Measurements from ENCODE around the gene ENO2.

ENO2 gene

DNA sequence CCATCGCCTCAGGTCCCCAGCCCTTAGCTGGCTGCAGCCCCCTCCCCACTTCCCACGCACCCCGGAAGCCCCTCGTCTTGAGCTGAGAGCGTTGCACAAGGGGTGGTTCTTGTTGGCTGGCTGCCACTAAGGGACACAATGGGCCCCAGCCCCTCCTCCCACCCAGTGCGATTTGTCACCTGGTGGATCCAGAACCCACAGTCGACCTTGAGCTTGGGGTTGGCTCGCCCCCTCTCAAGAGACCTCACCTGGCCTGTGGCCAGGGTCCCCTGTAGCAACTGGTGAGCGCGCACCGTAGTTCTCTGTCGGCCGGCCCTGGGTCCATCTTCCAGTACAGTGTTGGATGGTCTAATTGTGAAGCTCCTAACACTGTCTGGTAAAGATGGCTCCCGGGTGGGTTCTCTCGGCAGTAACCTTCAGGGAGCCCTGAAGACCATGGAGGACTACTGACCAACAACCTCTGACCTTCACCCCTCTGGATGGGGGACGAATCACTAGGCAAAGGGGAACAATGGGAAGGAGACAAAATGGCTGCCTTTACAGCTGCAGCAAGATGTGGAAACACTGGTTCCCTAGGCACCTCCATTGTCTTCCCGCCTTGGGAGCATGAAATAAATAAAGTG is 49.5 kb downstream of the ENO2 start:
- DNase-seq (no peak), ATAC-seq (replicated peaks) (no peak)
- peaks cover 41 to 44% of the 10 kb centered on the region in 2 donors for H3K4me1 Mint-ChIP-seq (ENCODE audit: low read depth in 2 of 2)
- no peaks in the 10 kb centered on the region for H3K27me3 Mint-ChIP-seq
- peak overlapping the region; percentile 60 to 68 for H3K27ac Mint-ChIP-seq
- H3K36me3 Mint-ChIP-seq (ENCODE audit: insufficient read depth), result peaks cover 58% of the 10 kb centered on the region
- no peaks in the 10 kb centered on the region for H3K9me3 Mint-ChIP-seq
- no peak overlapping the region for H3K4me3 Mint-ChIP-seq

DNA sequence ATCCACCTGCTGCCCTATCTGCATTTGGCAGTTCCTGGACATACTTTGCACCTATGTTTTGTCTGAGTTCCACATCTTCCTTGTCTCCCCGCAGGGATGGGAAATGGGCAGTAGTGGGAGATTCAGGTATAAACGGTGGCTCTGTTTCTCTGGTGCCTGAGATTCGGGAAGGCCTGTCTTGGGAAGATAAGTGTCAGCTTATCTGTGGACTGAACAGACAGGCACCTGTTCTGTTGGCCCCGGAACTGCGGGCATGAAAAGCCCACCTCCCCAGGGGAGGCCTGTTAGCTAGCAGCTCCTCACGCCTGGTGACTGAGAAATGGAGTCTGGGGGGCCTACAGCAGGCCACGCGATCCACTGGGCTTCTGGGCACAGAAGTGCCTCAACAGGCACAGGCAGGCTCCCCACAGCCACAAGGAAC is 50.2 kb downstream of the ENO2 start:
- H3K36me3 Mint-ChIP-seq (ENCODE audit: insufficient read depth), result peaks cover 56% of the 10 kb centered on the region
- no peaks in the 10 kb centered on the region for H3K27me3 Mint-ChIP-seq
- H3K4me3 Mint-ChIP-seq, result no peak overlapping the region
- ATAC-seq (replicated peaks) (no peak), DNase-seq (no peak)
- H3K9me3 Mint-ChIP-seq, result no peaks in the 10 kb centered on the region
- H3K27ac Mint-ChIP-seq, result peak overlapping the region; percentile 85 to 92
- peaks cover 41 to 42% of the 10 kb centered on the region in 2 donors for H3K4me1 Mint-ChIP-seq (ENCODE audit: low read depth in 2 of 2)

GRCh38 chr12:6965026-6965661 is 50.8 kb downstream of the ENO2 start:
- Mint-ChIP-seq H3K27me3 (no peaks in the 10 kb centered on the region), H3K27ac (peak overlapping the region; percentile 85 to 92), H3K4me3 (no peak overlapping the region), H3K36me3 (ENCODE audit: insufficient read depth) (peaks cover 50% of the 10 kb centered on the region), H3K4me1 (ENCODE audit: low read depth in 2 of 2) (peaks cover 38 to 44% of the 10 kb centered on the region in 2 donors), H3K9me3 (no peaks in the 10 kb centered on the region)
- ATAC-seq (replicated peaks) (peak; percentile 44), DNase-seq (peak; percentile 85 to 88 (median 86))

- H3K27me3 Mint-ChIP-seq, result no peaks in the 10 kb centered on the region
- no peak for ATAC-seq (replicated peaks)
- H3K4me1 Mint-ChIP-seq (ENCODE audit: low read depth in 2 of 2), result peaks cover 34 to 40% of the 10 kb centered on the region in 2 donors
- peak overlapping the region; percentile 64 to 92 for H3K27ac Mint-ChIP-seq
- no peak for DNase-seq
- no peak overlapping the region for H3K4me3 Mint-ChIP-seq
- H3K36me3 Mint-ChIP-seq (ENCODE audit: insufficient read depth), result peaks cover 46% of the 10 kb centered on the region
- no peaks in the 10 kb centered on the region for H3K9me3 Mint-ChIP-seq
Measured at GRCh38 chr12:6965714-6966113, 51.3 kb downstream of the ENO2 start.

DNA sequence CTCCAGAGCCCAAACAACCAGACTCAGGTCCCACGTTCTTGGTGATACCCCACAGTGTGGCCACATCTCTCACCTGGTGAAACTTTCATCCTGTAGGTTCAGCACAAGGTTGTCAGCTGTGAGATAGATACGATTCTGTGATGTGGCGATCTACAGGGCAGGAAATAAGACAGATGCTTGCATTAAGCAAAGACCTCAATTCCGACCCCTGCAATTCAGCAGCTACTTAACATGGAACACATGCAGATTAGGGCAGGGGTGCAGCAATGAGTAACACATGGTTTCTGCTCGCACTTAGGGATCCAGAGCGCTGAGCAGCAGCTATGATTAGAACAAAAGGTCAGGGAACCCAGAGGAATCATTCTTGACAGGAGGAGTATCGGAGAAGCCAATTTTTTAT is 52.0 kb downstream of the ENO2 start:
- Mint-ChIP-seq H3K4me3 (no peak overlapping the region), H3K36me3 (ENCODE audit: insufficient read depth) (peaks cover 42% of the 10 kb centered on the region), H3K27me3 (no peaks in the 10 kb centered on the region), H3K4me1 (ENCODE audit: low read depth in 2 of 2) (peaks cover 30 to 36% of the 10 kb centered on the region in 2 donors), H3K9me3 (no peaks in the 10 kb centered on the region), H3K27ac (peak overlapping the region in 1 of 2 donors; percentile 64)
- no peak for ATAC-seq (replicated peaks)
- no peak for DNase-seq

DNA sequence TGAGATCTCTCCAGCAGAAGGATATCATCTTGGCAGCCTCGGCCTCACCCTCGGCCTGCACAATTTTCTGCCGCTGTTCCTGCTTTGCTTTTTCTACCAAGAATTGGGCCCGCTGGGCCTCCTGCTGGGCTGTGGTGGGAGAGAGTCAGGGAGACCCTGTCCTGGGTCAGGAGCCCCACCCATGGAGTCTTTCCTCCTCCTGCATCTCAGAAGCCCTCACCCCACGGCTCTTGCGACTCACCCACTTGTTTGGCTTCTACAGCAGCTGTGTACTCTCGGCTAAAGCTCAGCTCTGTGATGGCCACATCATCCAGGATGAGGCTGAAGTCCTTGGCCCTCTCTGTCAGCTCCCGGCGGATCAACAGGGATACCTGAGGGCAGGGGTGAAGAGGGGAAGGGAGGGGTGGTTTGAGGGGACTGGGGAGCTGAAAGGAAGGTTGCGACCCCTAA is 53.3 kb downstream of the ENO2 start:
- Mint-ChIP-seq H3K9me3 (no peaks in the 10 kb centered on the region), H3K27me3 (no peaks in the 10 kb centered on the region), H3K4me1 (ENCODE audit: low read depth in 2 of 2) (peaks cover 29 to 33% of the 10 kb centered on the region in 2 donors), H3K4me3 (no peak overlapping the region), H3K27ac (no peak overlapping the region), H3K36me3 (ENCODE audit: insufficient read depth) (peaks cover 40% of the 10 kb centered on the region)
- DNase-seq (no peak), ATAC-seq (replicated peaks) (no peak)

DNA sequence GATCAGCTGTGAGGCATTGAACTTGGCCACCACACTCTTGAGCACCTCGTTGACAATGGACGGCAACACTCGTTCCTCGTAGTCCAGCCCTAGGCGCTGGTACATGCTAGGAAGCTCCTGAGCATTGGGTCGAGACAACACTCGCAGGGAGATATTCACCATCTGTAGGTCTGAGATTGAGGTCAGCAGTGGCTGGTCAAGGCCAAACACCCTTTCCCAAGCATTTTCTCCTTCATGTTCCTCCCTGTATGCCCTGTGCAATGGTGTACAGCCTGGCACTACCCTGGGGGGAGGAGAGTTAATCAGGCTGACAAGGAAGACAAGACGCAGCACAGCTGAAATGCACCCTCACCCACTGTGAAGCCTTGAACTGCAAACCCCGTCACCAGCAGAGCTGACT is 54.0 kb downstream of the ENO2 start:
- DNase-seq, result no peak
- no peaks in the 10 kb centered on the region for H3K27me3 Mint-ChIP-seq
- peaks cover 29 to 33% of the 10 kb centered on the region in 2 donors for H3K4me1 Mint-ChIP-seq (ENCODE audit: low read depth in 2 of 2)
- no peak for ATAC-seq (replicated peaks)
- peak overlapping the region; percentile 93 to 98 for H3K4me3 Mint-ChIP-seq
- no peaks in the 10 kb centered on the region for H3K9me3 Mint-ChIP-seq
- peaks cover 46% of the 10 kb centered on the region for H3K36me3 Mint-ChIP-seq (ENCODE audit: insufficient read depth)
- H3K27ac Mint-ChIP-seq, result peak overlapping the region in 1 of 2 donors; percentile 94

GRCh38 chr12:6970096-6970527 is 55.7 kb downstream of the ENO2 start:
- DNase-seq (no peak), ATAC-seq (replicated peaks) (peak; percentile 3)
- Mint-ChIP-seq H3K27me3 (no peaks in the 10 kb centered on the region), H3K9me3 (no peaks in the 10 kb centered on the region), H3K4me1 (ENCODE audit: low read depth in 2 of 2) (peaks cover 26 to 27% of the 10 kb centered on the region in 2 donors), H3K27ac (peak overlapping the region; percentile 94), H3K4me3 (peak overlapping the region; percentile 93 to 98), H3K36me3 (ENCODE audit: insufficient read depth) (peaks cover 57% of the 10 kb centered on the region)
